Testis (tissue), 3 donors: ENCODE results near the gene CACNA2D3. TPM values are rescaled to one million over a fixed set of nuclear protein-coding genes. Genes with fewer than 3 reads are reported as not detected.

Experiments used
- DNase-seq: peaks from one replicate; pipeline ENCODE4 v3.0.0-alpha.2; 2019
- H3K27ac ChIP-seq, 2 donors: fragments of 200-600 bp; sonication (generic); one replicate each; pipeline ENCODE4 v1.5.1; 2019
- H3K27me3 ChIP-seq: fragments of 200-600 bp; sonication (generic); one replicate; pipeline ENCODE4 v1.5.1; 2019
- H3K36me3 ChIP-seq: fragments of 200-600 bp; sonication (generic); one replicate; pipeline ENCODE4 v1.5.1; 2017; ENCODE audit warnings: low read depth; ENCODE audit errors: missing control alignments
- H3K4me1 ChIP-seq: fragments of 200-600 bp; sonication (generic); one replicate; pipeline ENCODE4 v1.5.1; 2019
- H3K4me3 ChIP-seq, 2 donors: fragments of 200-600 bp; sonication (generic); one replicate each; pipeline ENCODE4 v1.5.1; 2017 to 2019
- H3K9me3 ChIP-seq: fragments of 200-600 bp; sonication (generic); one replicate; pipeline ENCODE4 v1.5.1; 2017
- CTCF ChIP-seq, 3 experiments: fragments of 450-650 bp in 2 of 3; fragments of 200-600 bp in 1 of 3; sonication (generic) in 1 of 3; IDR thresholded peaks; one replicate each; pipeline ENCODE4 v1.5.1; 2016 to 2019; ENCODE audit warnings: antibody characterized with exemption in 3 of 3, mild to moderate bottlenecking in 2 of 3, moderate library complexity in 1 of 3
- POLR2A ChIP-seq: fragments of 450-650 bp; IDR thresholded peaks from one replicate; pipeline ENCODE4 v1.6.1; 2017; ENCODE audit warnings: antibody characterized with exemption, mild to moderate bottlenecking, moderate library complexity
- WGBS, 2 donors: methylation state at CpG; one replicate each; pipeline ENCODE4 v1.1.5; 2018; 5-methylcytosine and 5-hydroxymethylcytosine counted together
- intact Hi-C: fragments of 100-400 bp; cut with DNase I; formaldehyde crosslinking; loops from one replicate; pipeline ENCODE4 v1.15.1; 2023; ENCODE audit warnings: low total_unique reads
- polyA plus RNA-seq: library from polyadenylated mRNA; stranded (reverse); fragments of 350-450 nt; fragmentation: Illumina TruSeq; extraction: RNeasy Lipid Tissue Mini Kit (QIAGEN cat#74804); gene quantifications from one replicate; pipeline ENCODE4 v1.2.3, GENCODE V29; 2014; ENCODE audit warnings: low read depth, low replicate concordance; ENCODE audit not compliant: insufficient read depth
- total RNA-seq, 2 donors: library from RNA; depleted of rRNA; stranded (reverse); fragments of >200 nt; gene quantifications; one replicate each; pipeline ENCODE4 v1.2.3, GENCODE V29; 2016

Gene CACNA2D3
- total and polyA plus RNA-seq, 3 donors from 2014 or later: 10.1 to 16.5 (median 11.2) TPM

- WGBS, 2 donors: 88 to 95% methylated on average over 3 of the region's 3 CpGs
- no peak for DNase-seq
- Histone ChIP-seq H3K27me3 (no peaks in the 10 kb centered on the region), H3K36me3 (no peaks in the 10 kb centered on the region), H3K4me3 (no peak overlapping the region), H3K4me1 (no peaks in the 10 kb centered on the region), H3K27ac (no peak overlapping the region), H3K9me3 (no peaks in the 10 kb centered on the region)
- no peak for TF ChIP-seq CTCF (IDR thresholded peaks at IDR 0.05)
- intact Hi-C loops: no loop called here
Observed at GRCh38 chr3:54826251-54826691, 703.9 kb downstream of the CACNA2D3 start.

GRCh38 chr3:54827056-54827687 is 704.8 kb downstream of the CACNA2D3 start:
- Histone ChIP-seq H3K4me1 (no peaks in the 10 kb centered on the region), H3K4me3 (no peak overlapping the region), H3K27me3 (no peaks in the 10 kb centered on the region), H3K9me3 (no peaks in the 10 kb centered on the region), H3K36me3 (no peaks in the 10 kb centered on the region), H3K27ac (no peak overlapping the region)
- 67% methylated on average over 9 of the region's 9 CpGs for WGBS, 2 donors
- no peak for DNase-seq
- intact Hi-C loops: no loop called here
- TF ChIP-seq POLR2A: no peak
- no peak for TF ChIP-seq CTCF (IDR thresholded peaks at IDR 0.05)

- Histone ChIP-seq H3K4me1 (no peaks in the 10 kb centered on the region), H3K4me3 (no peak overlapping the region), H3K27ac (no peak overlapping the region), H3K36me3 (no peaks in the 10 kb centered on the region), H3K9me3 (no peaks in the 10 kb centered on the region), H3K27me3 (no peaks in the 10 kb centered on the region)
- DNase-seq: no peak
- intact Hi-C loops: no loop called here
- 90 to 91% methylated on average over 2 of the region's 2 CpGs for WGBS, 2 donors
- no peak for TF ChIP-seq POLR2A
- TF ChIP-seq CTCF (IDR thresholded peaks at IDR 0.05): no peak
Observed at GRCh38 chr3:54827776-54828175, 705.4 kb downstream of the CACNA2D3 start.

- DNase-seq: no peak
- H3K4me3 ChIP-seq: no peak overlapping the region
- no peaks in the 10 kb centered on the region for H3K4me1 ChIP-seq
- intact Hi-C loops: no loop called here
- TF ChIP-seq POLR2A: no peak
- TF ChIP-seq CTCF (IDR thresholded peaks at IDR 0.05): peak in 2 of 3 experiments; percentile 53 to 62
- H3K9me3 ChIP-seq: no peaks in the 10 kb centered on the region
- H3K27ac ChIP-seq: no peak overlapping the region
- H3K36me3 ChIP-seq: no peaks in the 10 kb centered on the region
- no peaks in the 10 kb centered on the region for H3K27me3 ChIP-seq
- 79 to 85% methylated on average over 8 of the region's 8 CpGs for WGBS, 2 donors
Observed at GRCh38 chr3:54830658-54831057, 708.3 kb downstream of the CACNA2D3 start.

GRCh38 chr3:54831112-54831511 is 708.8 kb downstream of the CACNA2D3 start:
- Histone ChIP-seq H3K27ac (no peak overlapping the region), H3K4me3 (no peak overlapping the region), H3K36me3 (no peaks in the 10 kb centered on the region), H3K27me3 (no peaks in the 10 kb centered on the region), H3K9me3 (no peaks in the 10 kb centered on the region), H3K4me1 (no peaks in the 10 kb centered on the region)
- intact Hi-C loops: no loop called here
- TF ChIP-seq POLR2A: no peak
- TF ChIP-seq CTCF (IDR thresholded peaks at IDR 0.05): no peak
- no peak for DNase-seq
- WGBS, 2 donors: 78 to 91% methylated on average over 2 of the region's 2 CpGs
